HG02623 (cell line): ENCODE measurements around the gene SULT1A1.
"Not testable (repeated sequence)": the region's sequence is repeated elsewhere in the genome, so short reads cannot be mapped to it uniquely, and the experiment has no call there.

ENCODE experiments used
- ATAC-seq: cut with Tn5 transposase; IDR thresholded peaks from one replicate; pipeline ENCODE4 v1.9.1; 2021; ENCODE audit warnings: moderate library complexity; ENCODE audit not compliant: unreplicated experiment

The SULT1A1 gene

GRCh38 chr16:28592511-28592910 is 17.3 kb downstream of the SULT1A1 start:
- no peak for ATAC-seq

- ATAC-seq: no peak
These were observed 18.5 kb downstream of the SULT1A1 start for GRCh38 chr16:28591355-28591754.

- ATAC-seq: no peak
These were observed 19.2 kb downstream of the SULT1A1 start for GRCh38 chr16:28590384-28591340.

DNA sequence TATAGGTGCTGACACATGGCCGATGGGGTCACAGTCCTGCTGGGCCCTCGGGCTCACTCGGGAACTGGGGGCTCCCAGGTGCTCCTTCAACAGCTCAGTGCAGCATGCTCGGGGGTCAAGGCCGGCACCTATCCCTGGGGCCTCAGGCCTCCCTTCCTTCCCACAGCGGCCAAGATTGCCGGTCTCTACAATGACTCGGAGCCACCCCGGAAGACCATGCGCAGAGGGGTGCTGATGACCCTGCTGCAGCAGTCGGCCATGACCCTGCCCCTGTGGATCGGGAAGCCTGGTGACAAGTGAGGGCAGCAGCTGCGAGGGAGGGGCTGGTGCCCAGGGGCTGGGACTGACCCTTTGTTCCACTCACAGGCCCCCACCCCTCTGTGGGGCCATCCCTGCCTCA is 19.9 kb downstream of the SULT1A1 start:
- no peak for ATAC-seq

GRCh38 chr16:28589069-28589468 is 20.8 kb downstream of the SULT1A1 start:
- ATAC-seq: no peak

DNA sequence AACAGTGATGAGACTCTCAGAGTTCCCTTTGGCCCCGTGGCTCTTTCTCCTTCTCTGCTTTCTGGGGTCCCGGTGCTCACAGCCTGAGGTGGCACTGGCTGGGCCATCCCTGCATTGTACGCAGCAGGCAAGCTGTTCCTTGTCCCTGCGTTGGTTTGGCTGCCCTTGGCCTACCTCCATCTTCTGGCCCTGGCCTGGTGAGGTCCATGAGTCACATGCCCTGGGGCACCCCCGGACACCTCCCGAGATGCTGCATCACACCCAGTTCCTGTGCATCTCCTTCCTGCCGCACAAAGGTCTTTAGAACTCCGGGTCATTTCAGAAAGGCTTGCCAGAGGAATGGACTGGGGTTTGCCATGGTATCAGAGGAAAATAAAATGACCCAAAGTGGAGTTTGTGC is 22.5 kb downstream of the SULT1A1 start:
- no peak for ATAC-seq

GRCh38 chr16:28586466-28586865 is 23.4 kb downstream of the SULT1A1 start:
- no peak for ATAC-seq

DNA sequence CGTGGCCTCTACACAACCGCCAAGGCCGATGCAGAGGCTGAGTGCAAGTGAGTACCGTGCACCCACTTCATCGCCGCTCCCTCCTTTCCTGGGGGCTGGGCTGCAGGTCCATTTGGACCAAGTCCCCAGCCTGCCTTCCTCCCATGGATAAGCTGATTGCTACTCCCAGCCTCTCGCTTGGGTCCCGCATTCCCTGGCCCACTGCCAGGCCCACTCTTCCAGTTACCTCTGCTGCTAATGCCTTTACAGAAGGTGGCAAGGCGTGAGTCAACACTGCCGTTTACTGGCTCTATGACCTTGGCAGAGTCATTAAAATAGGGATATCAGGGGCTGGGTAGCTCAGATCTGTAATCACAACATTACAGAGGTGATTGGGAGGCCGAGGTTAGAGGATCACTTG is 24.2 kb downstream of the SULT1A1 start:
- ATAC-seq: no peak

DNA sequence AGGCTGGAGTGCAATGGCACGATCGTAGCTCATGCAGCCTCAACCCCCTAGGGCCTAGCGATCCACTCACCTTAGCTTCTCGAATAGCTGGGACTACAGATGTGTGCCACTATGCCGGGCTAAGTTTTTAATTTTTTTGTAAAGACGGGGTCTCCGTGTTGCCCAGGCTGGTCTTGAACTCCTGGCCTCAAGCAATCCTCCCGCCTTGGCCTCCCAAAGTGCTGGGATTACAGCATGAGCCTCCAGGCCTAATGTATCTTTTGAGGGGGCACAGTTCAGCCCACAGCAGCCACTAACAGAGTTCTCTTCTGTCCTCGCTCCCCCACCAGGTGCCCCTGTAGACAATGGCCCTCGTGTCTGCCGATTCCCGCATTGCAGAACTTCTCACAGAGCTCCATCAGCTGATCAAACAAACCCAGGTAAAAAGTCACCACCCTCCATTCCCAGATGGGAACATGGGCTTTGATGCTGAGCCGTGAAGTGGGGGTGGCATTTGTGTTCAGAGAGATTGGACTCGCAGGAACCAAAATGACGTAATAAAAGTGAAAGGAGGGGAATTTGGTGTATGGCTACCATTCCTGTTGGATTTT is 29.0 kb downstream of the SULT1A1 start:
- no peak for ATAC-seq

- no peak for ATAC-seq
These were observed 34.3 kb downstream of the SULT1A1 start for GRCh38 chr16:28575446-28576109.

- no peak for ATAC-seq
These were observed 34.9 kb downstream of the SULT1A1 start for GRCh38 chr16:28574925-28575324.

GRCh38 chr16:28573738-28574718 is 35.8 kb downstream of the SULT1A1 start:
- ATAC-seq: no peak

- ATAC-seq: no peak
These were observed 36.9 kb downstream of the SULT1A1 start for GRCh38 chr16:28572696-28573510.

DNA sequence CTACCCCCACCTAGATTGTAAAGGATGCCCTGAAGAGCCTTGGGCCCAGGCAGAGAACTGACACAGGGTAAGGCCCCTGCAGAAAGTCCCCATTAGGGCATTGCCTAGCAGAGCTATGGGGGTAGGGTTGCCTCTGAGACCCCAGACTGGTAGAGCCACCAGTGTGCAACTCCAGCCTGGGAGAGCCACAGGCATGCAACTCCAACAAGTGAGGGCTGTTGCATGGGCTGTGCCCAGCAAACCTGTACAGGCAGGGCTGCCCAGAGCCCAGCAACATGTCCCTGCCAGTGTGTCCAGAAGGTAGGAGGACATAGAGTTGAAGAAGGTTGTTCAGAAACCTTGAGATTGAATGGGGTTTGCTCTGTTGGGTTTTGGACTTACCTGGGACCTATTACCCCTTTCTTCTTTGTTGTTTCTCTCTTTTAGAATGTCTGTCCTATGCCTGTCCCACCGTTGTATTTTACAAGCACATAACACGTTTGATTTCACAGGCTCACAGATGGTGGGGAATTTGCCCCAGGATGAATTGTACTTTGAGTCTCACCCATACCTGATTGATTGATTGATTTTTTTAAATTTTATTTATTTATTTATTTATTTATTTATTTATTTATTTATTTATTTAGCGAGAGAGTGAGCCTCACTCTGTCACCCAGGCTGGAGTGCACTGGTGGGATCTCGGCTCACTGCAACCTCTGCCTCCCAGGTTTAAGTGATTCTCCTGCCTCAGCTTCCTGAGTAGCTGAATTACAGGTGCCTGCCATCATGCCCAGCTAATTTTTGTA is 39.7 kb downstream of the SULT1A1 start:
- ATAC-seq: no peak

GRCh38 chr16:28569021-28569420 is 40.8 kb downstream of the SULT1A1 start:
- ATAC-seq: no peak

DNA sequence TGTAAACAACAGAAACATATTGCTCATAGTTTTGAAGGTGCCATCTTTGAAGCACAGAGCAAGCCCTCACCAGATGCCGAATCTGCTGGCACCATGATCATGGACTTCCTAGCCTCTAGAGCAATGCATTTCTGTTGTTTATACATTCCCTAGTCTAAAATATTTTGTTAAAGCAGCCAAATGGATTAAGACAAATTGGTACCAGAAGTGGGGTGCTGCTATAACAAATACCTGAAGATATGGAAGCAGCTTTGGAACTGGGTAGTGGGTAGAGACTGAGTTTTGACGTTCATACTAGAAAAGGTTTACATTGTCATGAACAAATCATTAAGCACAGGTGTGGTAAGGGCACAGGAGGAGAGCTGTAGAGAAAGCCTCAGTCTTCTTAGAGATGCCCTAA is 42.6 kb downstream of the SULT1A1 start:
- ATAC-seq: no peak

DNA sequence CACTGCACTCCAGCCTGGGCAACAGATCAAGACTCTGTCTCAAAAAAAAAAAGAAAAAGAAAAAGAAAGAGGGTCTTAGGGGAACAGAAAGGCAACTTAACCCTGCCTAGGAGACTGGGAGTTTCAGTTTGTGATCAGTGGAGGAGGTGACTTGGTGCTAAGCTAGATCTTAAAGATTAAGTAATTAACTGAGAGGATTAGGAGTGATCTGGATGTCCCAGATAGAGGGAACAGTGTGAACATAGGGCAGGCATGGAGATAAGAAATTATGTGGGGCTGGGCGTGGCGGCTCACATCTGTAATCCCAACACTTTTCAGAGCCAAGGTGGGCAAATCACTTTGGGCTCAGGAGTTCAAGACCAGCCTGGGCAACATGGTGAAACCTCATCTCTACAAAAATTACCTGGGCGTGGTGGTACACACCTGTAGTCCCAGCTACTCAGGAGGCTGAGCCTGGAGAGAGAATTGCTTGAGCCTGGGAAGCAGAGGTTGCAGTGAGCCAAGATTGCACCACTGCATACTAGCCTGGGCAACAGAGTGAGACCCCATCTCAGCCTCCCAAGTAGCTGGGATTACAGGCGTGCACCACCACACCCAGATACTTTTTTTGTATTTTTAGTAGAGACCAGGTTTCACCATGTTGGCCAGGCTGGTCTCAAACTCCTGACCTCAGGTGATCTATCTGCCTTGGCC is 43.5 kb downstream of the SULT1A1 start:
- not testable (repeated sequence) for ATAC-seq

DNA sequence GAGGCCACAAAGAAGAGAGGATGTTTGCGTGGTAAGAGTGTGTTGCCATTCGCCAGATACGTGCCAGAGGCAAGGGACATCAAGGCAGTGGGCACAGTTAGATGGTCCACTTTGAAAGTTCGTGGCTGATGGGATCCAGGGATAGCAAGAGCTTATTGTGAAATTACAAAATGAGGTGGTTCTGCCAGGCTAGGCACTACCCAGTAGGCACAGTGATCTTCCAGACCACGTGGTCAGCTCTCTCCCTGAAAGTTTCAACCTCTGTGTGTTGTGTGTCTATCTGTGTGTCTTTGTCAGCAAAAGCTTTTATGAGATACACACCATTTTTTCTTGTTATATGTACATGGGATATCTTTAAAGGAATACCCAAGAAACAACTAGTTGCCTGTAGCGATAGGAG is 46.6 kb downstream of the SULT1A1 start:
- ATAC-seq: no peak
